GM21717 (cell line): ENCODE measurements around the gene GPR35.

Experiments
- ATAC-seq: cut with Tn5 transposase; IDR thresholded peaks from one replicate; pipeline ENCODE4 v1.9.1; 2021; ENCODE audit warnings: mild to moderate bottlenecking, moderate library complexity; ENCODE audit not compliant: unreplicated experiment

Gene GPR35

GRCh38 chr2:240624950-240625621 lies at the start of gene GPR35:
Gene GPR35, plus strand, starts transcription at chr2:240625480. Its CDS starts 4,473 bp downstream, at chr2:240629953.
- peak; percentile 34 for ATAC-seq

- no peak for ATAC-seq
Observed at GRCh38 chr2:240576036-240576435, 49.2 kb upstream of the GPR35 start.

GRCh38 chr2:240576436-240577205 lies 48.7 kb upstream of the GPR35 start:
- no peak for ATAC-seq

- no peak for ATAC-seq
Observed at GRCh38 chr2:240577281-240578109, 47.8 kb upstream of the GPR35 start.

- no peak for ATAC-seq
Observed at GRCh38 chr2:240578110-240578450, 47.2 kb upstream of the GPR35 start.

- ATAC-seq: no peak
Observed at GRCh38 chr2:240578488-240578887, 46.8 kb upstream of the GPR35 start.

- ATAC-seq: no peak
Observed at GRCh38 chr2:240579071-240579762, 46.1 kb upstream of the GPR35 start.

GRCh38 chr2:240579771-240580614 lies 45.3 kb upstream of the GPR35 start:
- ATAC-seq: peak; percentile 38

GRCh38 chr2:240581811-240582210 lies 43.5 kb upstream of the GPR35 start:
- no peak for ATAC-seq

- ATAC-seq: no peak
Observed at GRCh38 chr2:240582781-240583180, 42.5 kb upstream of the GPR35 start.

GRCh38 chr2:240583774-240584173 lies 41.5 kb upstream of the GPR35 start:
- ATAC-seq: no peak

- peak; percentile 59 for ATAC-seq
Observed at GRCh38 chr2:240584486-240585031, 40.7 kb upstream of the GPR35 start.

GRCh38 chr2:240585101-240585500 lies 40.2 kb upstream of the GPR35 start:
- ATAC-seq: peak; percentile 27

- no peak for ATAC-seq
Observed at GRCh38 chr2:240585681-240586197, 39.5 kb upstream of the GPR35 start.

GRCh38 chr2:240586198-240586918 lies 38.9 kb upstream of the GPR35 start, which contains the start of gene CAPN10:
Gene CAPN10, plus strand, starts transcription at chr2:240586734. Its CDS starts 178 bp downstream, at chr2:240586912.
- peak; percentile 58 for ATAC-seq

GRCh38 chr2:240586919-240587800 lies 38.1 kb upstream of the GPR35 start:
- peak; percentile 5 for ATAC-seq

GRCh38 chr2:240588006-240588655 lies 37.1 kb upstream of the GPR35 start:
- ATAC-seq: no peak
